ENCODE results near the gene DPY19L1.
"Not testable (repeated sequence)": the region's sequence is repeated elsewhere in the genome, so short reads cannot be mapped to it uniquely, and the experiment has no call there.

- not testable (repeated sequence) for TF ChIP-seq CTCF, POLR2AphosphoS5, POLR2A (IDR thresholded peaks at IDR 0.05)
These were observed 39.0 kb downstream of the DPY19L1 start for GRCh38 chr7:34998335-34998734.
